Keratinocyte (primary cell): ENCODE results near the gene FGF7. TPM values are rescaled to one million over a fixed set of nuclear protein-coding genes. Genes with fewer than 3 reads are reported as not detected.

Source experiments
- DNase-seq: peaks from one replicate; pipeline ENCODE4 v3.0.0-alpha.2; 2011; ENCODE audit warnings: low read depth, missing footprints, low spot score
- FAIRE-seq: peaks from 2 replicates; lab custom pipeline; 2011; peaks lifted over from hg19 to GRCh38; lab: Jason Lieb, UNC
- H2AFZ ChIP-seq: 2 replicates; pipeline ENCODE4 v1.6.0; 2012; ENCODE audit warnings: low read length, control low read depth, inconsistent platforms; ENCODE audit not compliant: control insufficient read depth
- H3K27ac ChIP-seq: 2 replicates; pipeline ENCODE4 v1.5.1; 2011; ENCODE audit warnings: low read length; ENCODE audit not compliant: control insufficient read depth, insufficient read depth
- H3K27me3 ChIP-seq: 3 replicates; pipeline ENCODE4 v1.6.0; 2011; ENCODE audit warnings: low read length; ENCODE audit not compliant: control insufficient read depth, insufficient read depth; ENCODE audit errors: extremely low read depth
- H3K36me3 ChIP-seq, 2 experiments: 2 replicates in 1 of 2; 3 replicates in 1 of 2; pipeline ENCODE4 v1.5.1; 2011; ENCODE audit warnings: low read length in 2 of 2, mild to moderate bottlenecking in 1 of 2; ENCODE audit not compliant: control insufficient read depth in 2 of 2, insufficient read depth in 2 of 2; ENCODE audit errors: extremely low read depth in 1 of 2
- H3K4me1 ChIP-seq: 3 replicates; pipeline ENCODE4 v1.5.1; 2011; ENCODE audit warnings: low read length; ENCODE audit not compliant: control insufficient read depth, insufficient read depth; ENCODE audit errors: extremely low read depth
- H3K4me2 ChIP-seq: 3 replicates; pipeline ENCODE4 v1.6.0; 2011; ENCODE audit warnings: low read depth, low read length; ENCODE audit not compliant: control insufficient read depth, insufficient read depth; ENCODE audit errors: extremely low read depth
- H3K4me3 ChIP-seq, 3 experiments: fragments of 200-600 bp in 1 of 3; sonication (generic) in 1 of 3; 2 replicates in 2 of 3; 3 replicates in 1 of 3; pipeline ENCODE4 v1.5.1; 2011 to 2016; ENCODE audit warnings: low read length in 3 of 3, mild to moderate bottlenecking in 3 of 3, control low read depth in 2 of 3, inconsistent platforms in 1 of 3, low read depth in 1 of 3, mixed read lengths in 1 of 3, mixed run types in 1 of 3, moderate library complexity in 1 of 3; ENCODE audit not compliant: control insufficient read depth in 2 of 3, insufficient read depth in 2 of 3; ENCODE audit errors: extremely low read depth in 1 of 3
- H3K79me2 ChIP-seq: 2 replicates; pipeline ENCODE4 v1.6.0; 2012; ENCODE audit warnings: low read length; ENCODE audit not compliant: control insufficient read depth, insufficient read depth
- H3K9ac ChIP-seq: 3 replicates; pipeline ENCODE4 v1.6.0; 2011; ENCODE audit warnings: low read length; ENCODE audit not compliant: control insufficient read depth, insufficient read depth; ENCODE audit errors: extremely low read depth
- H3K9me1 ChIP-seq: 3 replicates; pipeline ENCODE4 v1.6.0; 2011; ENCODE audit warnings: low read length; ENCODE audit not compliant: control insufficient read depth, insufficient read depth; ENCODE audit errors: extremely low read depth
- H3K9me3 ChIP-seq: 2 replicates; pipeline ENCODE4 v1.5.1; 2012; ENCODE audit warnings: low read depth, low read length; ENCODE audit not compliant: control insufficient read depth
- H4K20me1 ChIP-seq: 3 replicates; pipeline ENCODE4 v1.6.0; 2011; ENCODE audit warnings: low read length; ENCODE audit not compliant: control insufficient read depth, insufficient read depth; ENCODE audit errors: extremely low read depth
- CTCF ChIP-seq, 3 experiments: IDR thresholded peaks in 1 of 3; conservative IDR thresholded peaks in 1 of 3; optimal IDR thresholded peaks in 1 of 3; 2 replicates in 2 of 3; 3 replicates in 1 of 3; pipeline versions ENCODE3 to v1.5.1; 2011; ENCODE audit warnings: low read length in 3 of 3, mild to moderate bottlenecking in 3 of 3, moderate library complexity in 2 of 3, control low read depth in 1 of 3, inconsistent platforms in 1 of 3; ENCODE audit not compliant: insufficient read depth in 2 of 3; ENCODE audit errors: extremely low read depth in 1 of 3
- EZH2 ChIP-seq: IDR thresholded peaks from one replicate; pipeline ENCODE4 v1.6.1; 2012; ENCODE audit warnings: inconsistent platforms, mild to moderate bottlenecking, low read length, moderate library complexity
- dilution Hi-C: fragments of 300-500 bp; cut with MboI; formaldehyde crosslinking; loops from one replicate; pipeline ENCODE4 v1.7.0; 2020; ENCODE audit warnings: low sequenced_read_pairs; ENCODE audit not compliant: extremely low pct_ligation_motif_present
- polyA plus RNA-seq, 5 experiments: library from polyadenylated mRNA; depleted of rRNA in 3 of 5; stranded (reverse) in 3 of 5; stranded (forward) in 1 of 5; unstranded in 1 of 5; fragments of >200 nt; gene quantifications; 1 replicate in 1 of 5; 2 replicates in 3 of 5; 3 replicates in 1 of 5; pipeline versions ENCODE4 v1.2.1 to v1.2.3, GENCODE V29; 2011 to 2012; ENCODE audit warnings: missing spikeins in 2 of 5, low read depth in 1 of 5, low replicate concordance in 1 of 5

The FGF7 gene
- polyA plus RNA-seq, 1 donor (not counting 4 experiments of a cell fraction or from before 2014, with no cell fraction given), result not detected

DNA sequence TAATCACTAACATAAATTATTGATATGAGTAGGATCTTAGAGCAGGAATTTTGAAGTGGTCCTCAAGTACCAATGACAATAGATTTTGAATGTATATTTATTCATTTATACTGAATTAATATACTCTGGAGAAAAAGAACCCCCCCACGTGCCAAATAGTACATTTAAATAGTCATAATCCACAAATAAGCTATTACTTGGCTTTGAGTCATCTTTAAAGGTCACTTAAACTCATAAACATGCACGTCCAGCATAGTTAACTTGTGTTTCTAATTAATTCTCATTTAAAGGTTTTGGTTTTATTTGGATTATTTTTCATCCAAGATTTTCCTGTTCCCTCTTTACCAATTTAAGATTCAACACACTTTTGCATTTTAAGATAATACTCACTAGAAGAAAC lies 35.1 kb downstream of the FGF7 start:
- no peak overlapping the region for H2AFZ ChIP-seq
- no peaks in the 10 kb centered on the region for H3K79me2 ChIP-seq
- no peak overlapping the region for H3K4me3 ChIP-seq
- H3K4me2 ChIP-seq, result no peak overlapping the region
- H3K9me3 ChIP-seq, result no peaks in the 10 kb centered on the region
- no peak for DNase-seq
- no peaks in the 10 kb centered on the region for H4K20me1 ChIP-seq
- no peak for TF ChIP-seq CTCF (optimal IDR thresholded peaks at IDR 0.05 in 1 of 3, IDR thresholded peaks at IDR 0.05 in 1 of 3, conservative IDR thresholded peaks at IDR 0.05 in 1 of 3; ENCODE audit: extremely low read depth in 1 of 3, insufficient read depth in 2 of 3, low read length in 3 of 3)
- TF ChIP-seq EZH2, result no peak
- no peak for FAIRE-seq
- no peaks in the 10 kb centered on the region for H3K9me1 ChIP-seq
- no peak overlapping the region for H3K27ac ChIP-seq
- no peaks in the 10 kb centered on the region for H3K36me3 ChIP-seq
- no peaks in the 10 kb centered on the region for H3K4me1 ChIP-seq
- no peak overlapping the region for H3K9ac ChIP-seq
- H3K27me3 ChIP-seq, result no peaks in the 10 kb centered on the region
- dilution Hi-C loops, result no loop called here

GRCh38 chr15:49460411-49460941 lies 37.4 kb downstream of the FGF7 start:
- no peaks in the 10 kb centered on the region for H3K36me3 ChIP-seq
- H4K20me1 ChIP-seq, result no peaks in the 10 kb centered on the region
- no peaks in the 10 kb centered on the region for H3K9me1 ChIP-seq
- no peaks in the 10 kb centered on the region for H3K27me3 ChIP-seq
- H3K4me3 ChIP-seq, result no peak overlapping the region
- no peaks in the 10 kb centered on the region for H3K9me3 ChIP-seq
- dilution Hi-C loops, result no loop called here
- no peak overlapping the region for H3K27ac ChIP-seq
- H3K79me2 ChIP-seq, result no peaks in the 10 kb centered on the region
- no peaks in the 10 kb centered on the region for H3K4me1 ChIP-seq
- H2AFZ ChIP-seq, result no peak overlapping the region
- no peak overlapping the region for H3K9ac ChIP-seq
- no peak overlapping the region for H3K4me2 ChIP-seq
- DNase-seq, result no peak
- no peak for TF ChIP-seq EZH2
- TF ChIP-seq CTCF (optimal IDR thresholded peaks at IDR 0.05 in 1 of 3, IDR thresholded peaks at IDR 0.05 in 1 of 3, conservative IDR thresholded peaks at IDR 0.05 in 1 of 3; ENCODE audit: extremely low read depth in 1 of 3, insufficient read depth in 2 of 3, low read length in 3 of 3), result no peak
- FAIRE-seq, result no peak
